Right atrium auricular region (tissue), 2 donors: ENCODE data around the gene RPL7L1. TPM values are rescaled to one million over a fixed set of nuclear protein-coding genes. Genes with fewer than 3 reads are reported as not detected.

Experiments
- DNase-seq: peaks from one replicate; pipeline ENCODE4 v3.0.0-alpha.2; 2019; ENCODE audit warnings: low spot score
- H3K27ac ChIP-seq, 2 donors: fragments of 200-600 bp; sonication (generic); 1 replicate in 1 of 2; 2 replicates in 1 of 2; pipeline ENCODE4 v1.5.1; 2016 to 2019
- H3K27me3 ChIP-seq, 2 donors: fragments of 200-600 bp; sonication (generic); one replicate each; pipeline versions ENCODE4 v1.5.1 to v1.6.0; 2017 to 2019
- H3K36me3 ChIP-seq: fragments of 200-600 bp; sonication (generic); one replicate; pipeline ENCODE4 v1.5.1; 2016
- H3K4me1 ChIP-seq, 2 donors: fragments of 200-600 bp; sonication (generic); one replicate each; pipeline versions ENCODE4 v1.5.1 to v1.6.0; 2017 to 2019
- H3K4me3 ChIP-seq, 2 donors: fragments of 200-600 bp; sonication (generic); 1 replicate in 1 of 2; 2 replicates in 1 of 2; pipeline ENCODE4 v1.5.1; 2017 to 2019; ENCODE audit warnings: mild to moderate bottlenecking in 1 of 2, moderate library complexity in 1 of 2
- H3K9me3 ChIP-seq, 2 donors: fragments of 200-600 bp; sonication (generic); one replicate each; pipeline ENCODE4 v1.5.1; 2019
- CTCF ChIP-seq, 2 donors: fragments of 200-600 bp; sonication (generic); IDR thresholded peaks; one replicate each; pipeline ENCODE4 v1.5.1; 2019; ENCODE audit warnings: antibody characterized with exemption in 2 of 2
- total RNA-seq, 2 donors: library from RNA; depleted of rRNA; stranded (reverse); fragments of >200 nt; gene quantifications; one replicate each; pipeline ENCODE4 v1.1.0, GENCODE V29; 2016

The RPL7L1 gene
- total RNA-seq, 2 donors from 2014 or later = 63.3 to 66.7 TPM

- DNase-seq = no peak
- no peak overlapping the region for H3K4me3 ChIP-seq
- no peaks in the 10 kb centered on the region for H3K9me3 ChIP-seq
- H3K36me3 ChIP-seq = peaks cover 38% of the 10 kb centered on the region
- TF ChIP-seq CTCF (IDR thresholded peaks at IDR 0.05) = no peak
- H3K4me1 ChIP-seq = peaks cover 0 to 7% of the 10 kb centered on the region in 2 donors
- no peaks in the 10 kb centered on the region for H3K27me3 ChIP-seq
- H3K27ac ChIP-seq = no peak overlapping the region
Measured at GRCh38 chr6:42937548-42938427, 58.4 kb downstream of the RPL7L1 start.

DNA sequence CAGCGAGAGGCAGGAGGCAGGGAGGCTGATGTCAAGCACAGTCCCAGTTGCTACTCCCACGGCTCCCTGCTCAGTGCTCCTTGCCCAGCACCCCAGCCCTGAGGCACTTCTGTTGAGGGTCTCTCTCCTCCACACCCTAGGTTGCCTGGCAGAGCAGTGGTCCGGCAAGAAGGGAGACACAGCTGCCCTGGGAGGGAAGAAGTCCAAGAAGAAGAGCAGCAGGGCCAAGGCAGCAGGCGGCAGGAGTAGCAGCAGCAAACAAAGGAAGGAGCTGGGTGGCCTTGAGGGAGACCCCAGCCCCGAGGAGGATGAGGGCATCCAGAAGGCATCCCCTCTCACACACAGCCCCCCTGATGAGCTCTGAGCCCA is 59.0 kb downstream of the RPL7L1 start:
- H3K4me3 ChIP-seq = no peak overlapping the region
- H3K9me3 ChIP-seq = no peaks in the 10 kb centered on the region
- H3K27me3 ChIP-seq = no peaks in the 10 kb centered on the region
- H3K4me1 ChIP-seq = peaks cover 0 to 7% of the 10 kb centered on the region in 2 donors
- no peak for TF ChIP-seq CTCF (IDR thresholded peaks at IDR 0.05)
- peaks cover 38% of the 10 kb centered on the region for H3K36me3 ChIP-seq
- DNase-seq = no peak
- no peak overlapping the region for H3K27ac ChIP-seq

DNA sequence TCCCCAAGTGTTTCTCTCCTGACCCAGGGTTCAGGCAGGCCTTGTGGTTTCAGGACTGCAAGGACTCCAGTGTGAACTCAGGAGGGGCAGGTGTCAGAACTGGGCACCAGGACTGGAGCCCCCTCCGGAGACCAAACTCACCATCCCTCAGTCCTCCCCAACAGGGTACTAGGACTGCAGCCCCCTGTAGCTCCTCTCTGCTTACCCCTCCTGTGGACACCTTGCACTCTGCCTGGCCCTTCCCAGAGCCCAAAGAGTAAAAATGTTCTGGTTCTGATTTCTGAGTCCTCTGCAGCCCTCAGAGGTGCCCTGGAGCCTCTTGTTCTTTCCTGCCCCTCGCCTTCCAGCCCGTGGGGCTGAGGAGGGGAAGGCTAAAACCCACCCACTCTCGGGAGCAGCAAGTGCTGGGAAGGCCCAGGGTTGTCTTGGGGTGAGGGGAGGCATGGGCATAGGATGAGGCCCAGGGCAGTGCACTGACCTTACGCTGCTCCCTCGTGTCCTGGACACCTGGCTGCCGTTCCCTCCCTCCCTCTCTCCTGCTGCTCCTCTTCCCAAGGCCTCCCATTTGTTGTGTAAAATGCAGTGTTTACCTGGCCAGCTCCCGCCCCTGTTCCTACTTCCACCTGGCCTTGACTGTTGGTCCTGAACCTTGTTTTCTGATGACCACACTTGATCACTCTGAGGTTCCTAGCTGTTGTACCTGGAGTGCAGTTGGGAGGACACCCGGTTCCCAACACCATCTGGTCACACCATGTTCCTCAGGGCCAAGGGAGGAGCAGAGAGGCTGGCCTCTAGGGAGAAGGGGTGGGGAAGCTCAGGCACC is 59.8 kb downstream of the RPL7L1 start:
- H3K27ac ChIP-seq = no peak overlapping the region
- peaks cover 36% of the 10 kb centered on the region for H3K36me3 ChIP-seq
- DNase-seq = no peak
- no peak overlapping the region for H3K4me3 ChIP-seq
- no peaks in the 10 kb centered on the region for H3K9me3 ChIP-seq
- H3K27me3 ChIP-seq = no peaks in the 10 kb centered on the region
- no peak for TF ChIP-seq CTCF (IDR thresholded peaks at IDR 0.05)
- peaks cover 0 to 7% of the 10 kb centered on the region in 2 donors for H3K4me1 ChIP-seq

Other genes starting within 250 kb of the RPL7L1 start
- 1 to 10 TPM in 1 of 2 donors, under 1 TPM in 1; 0.90 to 1.1 TPM for gene PRPH2, start 157.0 kb upstream of the RPL7L1 start, total RNA-seq
- gene TBCC, start 133.5 kb upstream of the RPL7L1 start, total RNA-seq = 10 to 100 TPM; 18.8 to 21.4 TPM
- gene BICRAL, start 97.6 kb upstream of the RPL7L1 start, total RNA-seq = 10 to 100 TPM in 1 of 2 donors, 1 to 10 TPM in 1; 9.6 to 14.1 TPM
- gene PTCRA, start 36.4 kb downstream of the RPL7L1 start, total RNA-seq = 1 to 10 TPM in 1 of 2 donors, not detected in 1; 1.6 TPM
- gene CNPY3, start 49.9 kb downstream of the RPL7L1 start, total RNA-seq = 10 to 100 TPM; 22.0 to 26.5 TPM
- gene GNMT, start 81.1 kb downstream of the RPL7L1 start, total RNA-seq = 1 to 10 TPM; 3.3 to 4.1 TPM
- gene PEX6, start 99.6 kb downstream of the RPL7L1 start, total RNA-seq = 10 to 100 TPM; 11.7 to 16.7 TPM
- 10 to 100 TPM; 32.8 to 41.1 TPM for gene PPP2R5D, start 105.0 kb downstream of the RPL7L1 start, total RNA-seq
- gene MEA1, start 134.3 kb downstream of the RPL7L1 start, total RNA-seq = 10 to 100 TPM; 29.6 to 50.3 TPM
- gene KLHDC3, start 134.6 kb downstream of the RPL7L1 start, total RNA-seq = 100 to 1,000 TPM; 122 to 153 TPM
- 10 to 100 TPM; 29.0 to 40.6 TPM for gene RRP36, start 142.0 kb downstream of the RPL7L1 start, total RNA-seq
- gene CUL7, start 174.2 kb downstream of the RPL7L1 start, total RNA-seq = 1 to 10 TPM; 6.5 to 9.0 TPM
- 10 to 100 TPM; 37.0 to 41.0 TPM for gene MRPL2, start 179.8 kb downstream of the RPL7L1 start, total RNA-seq
- 10 to 100 TPM; 22.5 to 46.5 TPM for gene KLC4, start 180.0 kb downstream of the RPL7L1 start, total RNA-seq
- 10 to 100 TPM in 1 of 2 donors, 1 to 10 TPM in 1; 4.5 to 12.7 TPM for gene PTK7, start 196.7 kb downstream of the RPL7L1 start, total RNA-seq